Colonic mucosa (tissue), 4 donors: ENCODE results near the gene PLCB4. TPM values are rescaled to one million over a fixed set of nuclear protein-coding genes. Genes with fewer than 3 reads are reported as not detected.

ENCODE experiments used
- DNase-seq: peaks from one replicate; pipeline ENCODE4 v3.0.0-alpha.2; 2020
- H3K27ac ChIP-seq: fragments of 200-600 bp; one replicate; pipeline ENCODE4 v1.8.0; 2021
- H3K27me3 ChIP-seq: fragments of 200-600 bp; one replicate; pipeline ENCODE4 v1.8.0; 2021
- H3K36me3 ChIP-seq: fragments of 200-600 bp; one replicate; pipeline ENCODE4 v1.8.0; 2021
- H3K4me1 ChIP-seq: fragments of 200-600 bp; one replicate; pipeline ENCODE4 v1.8.0; 2021; ENCODE audit warnings: mild to moderate bottlenecking
- H3K4me3 ChIP-seq: fragments of 200-600 bp; one replicate; pipeline ENCODE4 v1.8.0; 2021
- H3K9ac ChIP-seq, 2 donors: one replicate each; pipeline ENCODE4 v1.7.0; 2013; ENCODE audit warnings: control low read depth in 2 of 2, low read depth in 2 of 2, low read length in 2 of 2
- H3K9me3 ChIP-seq: fragments of 200-600 bp; one replicate; pipeline ENCODE4 v1.8.0; 2021
- CTCF ChIP-seq: fragments of 200-600 bp; IDR thresholded peaks from one replicate; pipeline ENCODE4 v1.8.0; 2022; ENCODE audit warnings: antibody characterized with exemption, mild to moderate bottlenecking
- intact Hi-C: fragments of 100-400 bp; cut with DNase I; formaldehyde crosslinking; loops from one replicate; pipeline ENCODE4 v1.14.1; 2022
- total RNA-seq, 2 donors: library from RNA; stranded (reverse); fragmentation: NEBNext Ultra II Directional in 1 of 2; extraction: Animal tissue kit (Norgen Biotek cat#: 25700) in 1 of 2; gene quantifications; one replicate each; pipeline ENCODE4 v1.2.1, GENCODE V29; 2021
- donor health status: healthy.
- donor health status: DM: no; HTN: no; CAD: no.
- donor health status: DM: no; HTN: no; CAD: no.

The PLCB4 gene
- total RNA-seq, 2 donors from 2014 or later, result 39.4 to 39.5 TPM

DNA sequence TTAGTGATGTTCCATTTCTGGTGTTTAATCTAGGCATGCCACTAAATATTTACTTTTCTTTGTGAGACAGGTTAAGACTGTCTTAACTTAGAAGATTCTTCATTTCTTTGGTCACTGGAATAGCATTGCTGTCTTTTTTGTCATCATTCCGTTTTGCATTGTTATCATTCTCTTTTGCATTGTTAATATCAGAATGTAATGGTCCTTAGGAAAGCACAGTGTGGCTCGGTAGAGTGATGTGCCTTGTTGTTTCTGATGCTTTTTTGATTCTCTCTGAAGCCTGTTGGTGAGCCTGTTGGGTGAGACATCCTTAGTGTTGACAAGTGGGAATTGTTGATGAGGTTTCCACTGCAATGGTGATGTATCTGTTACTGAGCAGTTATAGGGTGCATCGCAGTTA, 23.2 kb downstream of the PLCB4 start:
- Histone ChIP-seq H3K4me3 (no peak overlapping the region), H3K36me3 (no peaks in the 10 kb centered on the region), H3K27me3 (no peaks in the 10 kb centered on the region), H3K9ac (no peak overlapping the region), H3K9me3 (no peaks in the 10 kb centered on the region), H3K27ac (no peak overlapping the region), H3K4me1 (no peaks in the 10 kb centered on the region)
- intact Hi-C loops, result no loop called here
- no peak for DNase-seq
- TF ChIP-seq CTCF, result no peak

- H3K36me3 ChIP-seq, result no peaks in the 10 kb centered on the region
- no peaks in the 10 kb centered on the region for H3K27me3 ChIP-seq
- H3K9ac ChIP-seq, result no peak overlapping the region
- no peak overlapping the region for H3K4me3 ChIP-seq
- no peak overlapping the region for H3K27ac ChIP-seq
- no peak for DNase-seq
- intact Hi-C loops, result no loop called here
- no peak for TF ChIP-seq CTCF
- no peaks in the 10 kb centered on the region for H3K4me1 ChIP-seq
- H3K9me3 ChIP-seq, result no peaks in the 10 kb centered on the region
Measured at GRCh38 chr20:9092655-9093054, 23.8 kb downstream of the PLCB4 start.

DNA sequence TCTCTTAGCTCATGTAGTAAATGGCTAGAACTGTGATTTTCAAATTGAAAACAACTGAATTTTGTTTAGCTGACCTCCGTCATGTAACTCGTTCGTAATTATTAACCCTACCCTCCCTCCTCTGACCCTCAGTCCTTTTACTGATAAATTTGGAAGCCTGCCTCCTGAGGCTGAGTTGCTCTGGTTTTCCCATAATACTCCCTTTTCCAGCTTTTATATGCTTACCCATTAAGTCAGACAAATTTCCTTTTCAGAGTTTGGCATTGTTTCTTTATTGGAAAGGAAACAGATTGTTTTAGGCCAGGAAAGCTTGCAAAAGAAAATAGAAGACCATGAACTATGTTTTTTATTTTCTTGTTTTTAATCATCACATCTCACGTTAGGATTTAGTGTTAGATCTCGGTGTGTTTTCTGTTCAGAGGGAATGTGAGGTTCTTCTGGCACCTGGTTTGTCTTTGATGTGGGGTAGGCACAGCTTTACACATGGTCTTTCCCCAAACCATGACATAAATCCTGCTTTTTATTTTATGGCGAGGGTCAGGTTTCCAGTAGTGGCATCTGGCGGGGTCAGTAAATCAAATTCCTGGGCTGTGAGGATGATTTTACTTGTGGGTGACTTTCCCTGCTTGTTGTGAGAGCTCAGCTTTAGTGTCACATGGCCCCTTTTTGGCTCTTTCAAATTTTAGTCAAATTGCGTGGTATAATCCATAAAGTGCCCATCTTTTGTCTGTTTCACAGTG, 24.5 kb downstream of the PLCB4 start:
- Histone ChIP-seq H3K9me3 (no peaks in the 10 kb centered on the region), H3K27ac (no peak overlapping the region), H3K4me3 (no peak overlapping the region), H3K27me3 (no peaks in the 10 kb centered on the region), H3K36me3 (no peaks in the 10 kb centered on the region), H3K4me1 (no peaks in the 10 kb centered on the region), H3K9ac (no peak overlapping the region)
- intact Hi-C loops, result no loop called here
- no peak for TF ChIP-seq CTCF
- DNase-seq, result no peak

- DNase-seq, result no peak
- H3K27ac ChIP-seq, result no peak overlapping the region
- no peak for TF ChIP-seq CTCF
- H3K9ac ChIP-seq, result no peak overlapping the region
- no peaks in the 10 kb centered on the region for H3K36me3 ChIP-seq
- H3K9me3 ChIP-seq, result no peaks in the 10 kb centered on the region
- H3K4me1 ChIP-seq, result no peaks in the 10 kb centered on the region
- no peak overlapping the region for H3K4me3 ChIP-seq
- intact Hi-C loops, result no loop called here
- no peaks in the 10 kb centered on the region for H3K27me3 ChIP-seq
Measured at GRCh38 chr20:9099372-9099771, 30.5 kb downstream of the PLCB4 start.

DNA sequence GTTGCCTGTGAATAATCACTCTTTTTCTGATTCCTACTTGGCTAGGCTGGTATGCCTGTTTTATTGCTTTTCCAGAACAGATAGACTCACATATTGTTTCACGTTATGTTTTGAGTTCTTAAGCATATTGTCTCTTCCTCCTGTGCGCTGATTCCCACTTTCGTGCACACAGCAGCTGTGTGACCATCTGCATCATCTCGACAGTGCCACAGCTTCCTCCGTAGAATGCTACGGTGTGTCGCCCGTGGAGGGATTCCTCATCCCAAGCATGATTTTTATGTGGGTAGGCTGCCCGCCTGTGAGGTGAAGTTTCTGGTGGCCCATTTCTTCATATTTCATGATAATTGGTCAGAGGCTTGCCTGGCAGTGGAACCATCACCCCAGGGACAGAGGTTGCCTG, 31.8 kb downstream of the PLCB4 start:
- H3K9me3 ChIP-seq, result no peaks in the 10 kb centered on the region
- H3K27ac ChIP-seq, result no peak overlapping the region
- H3K27me3 ChIP-seq, result no peaks in the 10 kb centered on the region
- no peak overlapping the region for H3K9ac ChIP-seq
- no peaks in the 10 kb centered on the region for H3K36me3 ChIP-seq
- no peak for TF ChIP-seq CTCF
- no peak overlapping the region for H3K4me3 ChIP-seq
- DNase-seq, result no peak
- intact Hi-C loops, result no loop called here
- H3K4me1 ChIP-seq, result no peaks in the 10 kb centered on the region
